HG03175 (cell line): ENCODE results near the gene FXYD6.

Experiments
- ATAC-seq: cut with Tn5 transposase; IDR thresholded peaks from one replicate; pipeline ENCODE4 v1.9.1; 2021; ENCODE audit warnings: mild to moderate bottlenecking, moderate library complexity; ENCODE audit not compliant: unreplicated experiment

FXYD6 gene

GRCh38 chr11:117851106-117851505 is 25.4 kb downstream of the FXYD6 start:
- ATAC-seq: no peak

GRCh38 chr11:117849781-117850414 is 26.6 kb downstream of the FXYD6 start:
- ATAC-seq: no peak

- ATAC-seq: no peak
Measured at GRCh38 chr11:117843666-117844484, 32.6 kb downstream of the FXYD6 start.

DNA sequence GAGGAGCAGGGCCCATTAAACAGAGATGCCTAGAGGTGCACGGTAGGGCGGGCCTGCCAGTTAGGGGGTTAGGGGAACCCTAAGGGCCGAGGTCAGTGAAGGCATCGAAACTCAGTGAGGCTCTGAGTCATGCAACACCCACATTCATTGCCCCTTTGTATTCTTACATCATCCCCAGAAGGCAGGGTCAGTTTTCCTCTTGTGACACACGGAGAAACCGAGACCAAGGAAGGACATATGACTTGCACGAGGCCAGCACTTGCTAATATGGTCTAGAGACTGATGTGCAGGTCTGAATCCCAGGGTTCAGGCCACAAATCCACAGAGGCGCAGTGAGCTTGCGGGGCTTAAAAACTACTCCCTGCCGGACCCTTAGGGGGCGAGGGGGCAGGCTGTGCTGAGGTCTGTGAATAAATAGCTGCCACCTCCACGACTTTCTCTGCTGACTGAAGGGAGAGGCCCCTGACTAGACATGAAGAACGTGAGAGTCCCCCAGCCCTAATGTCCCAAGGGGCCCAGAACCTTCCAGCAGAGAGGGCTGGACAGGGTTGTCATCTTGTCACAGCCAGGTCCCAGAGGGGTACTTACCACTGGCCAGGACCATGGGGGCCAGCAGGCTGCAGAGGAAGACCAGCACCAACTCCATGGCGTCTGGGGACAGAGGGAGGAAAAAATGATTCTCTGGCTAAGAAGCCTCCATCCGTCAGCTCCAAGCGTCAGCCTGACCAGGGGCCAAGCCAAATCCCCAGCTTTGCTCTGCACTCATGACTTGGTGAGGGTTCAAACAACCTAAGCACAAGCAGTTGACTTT is 34.1 kb downstream of the FXYD6 start:
- no peak for ATAC-seq

GRCh38 chr11:117841551-117842031 is 34.9 kb downstream of the FXYD6 start:
- no peak for ATAC-seq

DNA sequence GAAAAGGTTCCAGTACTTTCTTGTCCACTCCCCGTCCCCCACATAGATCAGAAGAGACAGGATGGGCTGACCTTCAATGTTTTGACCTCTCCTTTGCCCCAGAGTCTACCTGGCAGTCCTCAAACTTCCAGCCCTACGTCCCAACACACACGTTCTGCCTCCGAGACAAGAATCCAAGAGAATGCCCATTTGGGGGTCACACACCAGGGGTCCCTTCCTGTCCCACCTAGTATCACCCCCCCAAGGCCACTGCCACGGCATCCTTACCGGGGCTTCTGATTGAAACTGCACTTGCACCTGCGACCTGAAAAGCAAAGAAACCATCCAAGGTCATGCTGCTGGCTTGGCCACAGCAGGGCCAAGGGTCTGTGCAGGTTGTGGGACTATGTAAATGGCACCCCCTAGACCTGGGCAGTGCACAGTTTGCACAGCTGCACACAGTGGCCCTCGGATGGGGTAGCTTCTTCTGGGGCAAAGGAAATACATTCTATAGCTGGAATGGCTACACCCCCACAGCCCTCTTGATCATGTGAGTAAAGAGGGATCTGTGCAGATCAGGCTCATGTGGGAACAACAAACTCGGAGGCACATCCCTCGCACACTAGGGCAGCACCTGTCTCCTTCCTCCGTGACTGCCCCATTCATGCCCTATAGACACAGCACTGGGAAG is 35.4 kb downstream of the FXYD6 start:
- no peak for ATAC-seq

GRCh38 chr11:117839936-117840813 is 36.3 kb downstream of the FXYD6 start:
- ATAC-seq: no peak

DNA sequence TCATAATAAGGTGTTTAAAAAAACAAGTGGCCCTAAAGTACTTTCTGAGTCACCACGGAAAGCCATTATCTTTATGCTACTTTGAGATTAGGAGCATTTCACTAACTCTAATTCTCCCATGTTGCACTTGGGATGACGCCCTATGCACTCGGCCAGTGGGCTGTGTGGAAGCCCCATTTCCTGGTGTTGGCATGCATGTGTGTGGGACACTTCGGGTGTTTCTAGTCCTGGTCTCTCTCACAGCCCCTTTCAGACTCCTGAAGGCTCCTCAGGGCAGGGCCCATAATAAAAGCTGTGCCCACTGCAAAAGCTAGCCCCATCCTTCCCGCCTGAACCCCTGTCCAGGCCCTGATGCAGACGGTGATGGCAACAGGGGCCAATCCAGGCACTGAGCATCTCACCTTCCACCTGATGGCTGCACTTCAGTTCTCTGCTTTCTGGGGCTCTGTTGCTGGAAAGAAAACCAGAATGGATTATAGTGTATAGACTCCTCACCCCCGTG is 37.0 kb downstream of the FXYD6 start:
- ATAC-seq: no peak

- ATAC-seq: no peak
Measured at GRCh38 chr11:117838901-117839300, 37.6 kb downstream of the FXYD6 start.

DNA sequence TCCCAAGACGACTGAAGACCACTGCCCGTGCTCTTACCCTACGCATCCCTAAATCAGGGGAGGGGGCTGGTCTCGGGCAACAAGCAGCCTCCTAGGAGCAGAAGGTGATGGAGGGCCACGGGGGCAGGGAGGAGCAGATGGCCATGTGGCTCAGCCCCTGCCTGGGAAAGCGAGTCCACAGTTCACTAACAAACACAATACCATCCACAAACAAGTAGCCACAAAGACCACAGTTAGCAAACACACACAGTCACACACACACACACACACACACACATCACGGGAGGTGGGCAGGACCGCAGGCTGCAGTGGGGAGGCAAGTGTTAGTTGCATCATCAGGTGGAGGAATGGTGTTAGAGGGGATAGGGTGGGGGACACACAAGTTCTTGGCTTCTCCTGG is 38.7 kb downstream of the FXYD6 start:
- no peak for ATAC-seq

DNA sequence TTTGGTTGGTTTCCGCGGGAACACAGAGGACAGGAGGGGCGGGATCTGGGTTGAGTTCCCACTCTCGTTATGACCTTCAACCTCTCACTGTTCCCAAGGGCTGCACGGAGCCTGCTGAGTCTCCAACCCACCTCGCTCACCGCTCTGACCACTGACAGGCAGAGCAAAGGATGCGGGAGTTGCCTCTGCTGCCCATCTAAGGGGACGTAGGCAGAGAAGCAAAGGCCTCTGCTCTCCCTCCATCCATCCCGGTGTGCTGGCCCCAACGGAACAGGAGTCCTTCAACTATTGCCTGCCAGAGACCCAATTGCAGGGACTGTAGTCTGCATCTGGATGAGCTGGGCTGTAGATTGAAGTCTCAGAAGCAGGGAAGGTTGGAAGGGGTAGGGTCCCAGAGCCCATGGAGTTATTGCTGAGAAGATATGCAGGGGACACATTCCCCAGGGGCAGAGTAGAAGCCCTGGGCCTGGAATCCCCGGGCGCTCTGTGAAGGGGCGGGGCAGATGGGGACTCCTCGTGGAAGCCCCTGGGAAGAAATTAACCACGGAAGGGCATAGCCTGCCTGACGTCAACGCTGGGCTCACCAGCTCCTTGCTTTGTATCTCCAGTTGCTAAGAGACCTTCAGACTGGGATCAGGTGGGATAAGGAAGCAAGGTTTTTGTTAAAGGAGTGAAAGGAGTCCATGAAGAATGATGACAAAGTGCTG is 39.2 kb downstream of the FXYD6 start:
- ATAC-seq: no peak

DNA sequence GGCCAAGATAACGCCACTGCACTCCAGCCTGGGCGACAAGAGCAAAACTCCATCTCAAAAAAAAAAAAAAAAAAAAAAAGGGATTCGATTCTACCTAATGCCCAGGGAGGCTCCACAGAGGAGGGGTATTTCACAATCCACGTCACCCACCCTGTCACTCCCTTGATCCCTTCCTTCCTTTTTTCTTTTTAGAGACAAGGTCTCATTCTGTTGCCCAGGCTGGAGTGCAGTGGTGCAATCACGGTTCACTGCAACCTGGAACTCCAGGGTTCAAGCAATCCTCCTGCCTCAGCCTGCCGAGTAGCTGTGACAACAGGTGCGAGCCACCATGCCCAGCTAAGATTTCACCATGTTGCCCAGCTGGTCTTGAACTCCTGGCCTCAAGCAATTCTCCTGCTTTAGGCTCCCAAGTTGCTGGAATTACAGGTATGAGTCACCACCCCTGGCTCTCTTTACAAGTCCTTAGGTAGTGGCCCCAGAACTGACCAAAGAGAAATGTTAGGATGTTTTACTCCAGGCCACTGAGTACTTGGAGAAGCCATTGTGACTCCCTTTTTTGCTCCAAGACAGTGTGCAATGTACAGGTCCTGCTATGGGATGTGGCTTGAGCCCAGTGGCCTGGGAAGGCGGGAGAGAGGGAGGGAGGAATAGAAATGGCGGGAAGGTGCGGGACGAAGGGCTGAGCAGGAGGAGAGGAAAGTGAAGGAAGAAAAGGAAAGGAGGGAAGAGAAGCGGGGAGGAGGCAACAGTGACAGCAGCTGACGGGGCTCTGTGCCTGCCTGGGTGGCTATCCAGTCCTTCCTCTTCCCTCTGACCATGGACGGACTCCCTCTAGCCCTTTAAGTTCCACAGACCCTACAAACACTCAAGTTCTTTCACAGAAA is 40.1 kb downstream of the FXYD6 start:
- ATAC-seq: no peak

GRCh38 chr11:117835576-117835975 is 40.9 kb downstream of the FXYD6 start:
- ATAC-seq: no peak

DNA sequence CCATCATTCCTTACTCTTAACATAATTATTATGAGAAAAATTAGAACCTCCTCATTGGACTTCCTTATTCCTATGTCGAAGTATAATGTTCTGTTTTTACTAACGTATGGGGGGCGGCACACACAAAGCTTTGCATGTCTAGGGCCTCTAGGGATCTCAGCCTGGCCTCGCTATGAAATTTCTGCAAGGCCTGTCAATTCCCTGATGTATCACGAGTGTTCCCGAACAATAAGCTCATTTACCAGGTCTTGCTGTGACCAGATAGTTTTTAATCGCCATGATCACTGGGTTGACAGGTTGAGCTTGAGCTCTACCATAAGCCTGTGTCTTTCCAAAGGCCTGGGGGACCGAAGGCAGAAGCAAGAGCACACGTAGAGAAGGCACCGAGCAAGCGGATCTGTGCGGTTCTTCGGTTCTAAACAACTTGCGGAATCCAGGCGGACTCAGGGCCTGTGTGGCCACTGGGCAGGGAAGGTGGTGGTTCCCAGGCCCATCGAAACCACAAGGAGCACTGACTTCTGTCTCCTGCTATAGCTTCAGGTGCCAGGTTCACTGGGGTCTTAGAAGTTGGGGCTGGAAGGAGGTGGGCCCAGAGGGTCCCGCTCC is 41.5 kb downstream of the FXYD6 start:
- no peak for ATAC-seq

DNA sequence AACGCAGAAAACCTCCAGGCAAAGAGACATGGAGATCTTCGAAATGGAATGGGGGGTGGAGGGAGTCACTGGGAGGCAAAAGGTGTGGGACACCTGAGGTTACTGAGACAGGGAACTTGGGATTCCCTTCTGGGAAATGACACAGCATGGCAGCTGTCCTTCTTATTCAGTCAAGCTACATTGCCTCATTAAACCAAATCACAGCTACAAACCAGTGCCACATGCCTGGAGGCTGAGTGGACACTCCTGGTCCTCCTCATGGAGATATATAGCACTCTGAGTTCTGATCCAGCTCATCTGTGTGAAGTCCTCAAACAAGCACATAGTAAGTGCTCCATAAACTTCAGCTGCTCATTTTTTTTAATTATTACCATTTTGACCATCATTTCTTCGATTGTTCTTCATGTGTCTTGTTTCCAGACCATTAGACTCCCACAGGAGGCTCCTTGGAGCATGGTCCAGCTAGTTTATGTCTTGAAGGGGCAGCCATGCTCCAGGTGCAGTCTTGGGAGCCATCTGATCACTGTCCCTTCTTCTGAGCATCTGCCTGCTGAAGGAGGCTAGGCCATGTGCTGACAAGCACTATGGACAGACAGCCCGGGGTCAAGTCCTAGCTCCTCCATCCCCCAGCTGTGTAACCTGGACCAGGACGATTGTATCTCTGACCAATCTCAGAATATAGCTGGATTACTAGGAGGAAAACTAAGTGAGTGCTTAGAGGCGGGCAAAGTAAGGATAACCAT is 42.2 kb downstream of the FXYD6 start:
- ATAC-seq: no peak

GRCh38 chr11:117833401-117833891 is 43.0 kb downstream of the FXYD6 start:
- ATAC-seq: no peak

- no peak for ATAC-seq
Measured at GRCh38 chr11:117832511-117832910, 43.9 kb downstream of the FXYD6 start.
